Measurements from ENCODE around the gene KRT17. TPM values are rescaled to one million over a fixed set of nuclear protein-coding genes. Genes with fewer than 3 reads are reported as not detected.
"Not testable (repeated sequence)": the region's sequence is repeated elsewhere in the genome, so short reads cannot be mapped to it uniquely, and the experiment has no call there.

KRT17 gene
- total RNA-seq, 1 experiment from 2014 or later = 8.5 TPM

- DNase-seq (ENCODE audit: low read depth) = no peak
These were observed 3.6 kb downstream of the KRT17 start for GRCh38 chr17:41620583-41621434.

- not testable (repeated sequence) for DNase-seq (ENCODE audit: low read depth)
These were observed 4.3 kb downstream of the KRT17 start for GRCh38 chr17:41619927-41620582.

GRCh38 chr17:41619036-41619926, 5.1 kb downstream of the KRT17 start:
- no peak for DNase-seq (ENCODE audit: low read depth)

- no peak for DNase-seq (ENCODE audit: low read depth)
These were observed 5.9 kb downstream of the KRT17 start for GRCh38 chr17:41618341-41619035.

- DNase-seq (ENCODE audit: low read depth) = no peak
These were observed 6.7 kb downstream of the KRT17 start for GRCh38 chr17:41617698-41618097.

GRCh38 chr17:41617136-41617535, 7.2 kb downstream of the KRT17 start:
- no peak for DNase-seq (ENCODE audit: low read depth)

GRCh38 chr17:41616486-41616885, 7.9 kb downstream of the KRT17 start:
- not testable (repeated sequence) for DNase-seq (ENCODE audit: low read depth)

GRCh38 chr17:41615454-41615853, 8.9 kb downstream of the KRT17 start:
- DNase-seq (ENCODE audit: low read depth) = peak; percentile 42

- DNase-seq (ENCODE audit: low read depth) = not testable (repeated sequence)
These were observed 9.6 kb downstream of the KRT17 start for GRCh38 chr17:41614767-41615166.

GRCh38 chr17:41614098-41614497, 10.3 kb downstream of the KRT17 start:
- DNase-seq (ENCODE audit: low read depth) = no peak

- DNase-seq (ENCODE audit: low read depth) = no peak
These were observed 10.9 kb downstream of the KRT17 start for GRCh38 chr17:41613277-41614082.

- DNase-seq (ENCODE audit: low read depth) = peak; percentile 92
These were observed 11.8 kb downstream of the KRT17 start, which contains the start of gene KRT16 for GRCh38 chr17:41612376-41613160. TSS of gene KRT16 (minus strand) at chr17:41612767. CDS start at chr17:41612688, 79 bp downstream.

- DNase-seq (ENCODE audit: low read depth) = no peak
These were observed 13.3 kb downstream of the KRT17 start for GRCh38 chr17:41610965-41611640.

- not testable (repeated sequence) for DNase-seq (ENCODE audit: low read depth)
These were observed 14.3 kb downstream of the KRT17 start for GRCh38 chr17:41610061-41610517.

GRCh38 chr17:41606930-41607329, 17.4 kb downstream of the KRT17 start:
- not testable (repeated sequence) for DNase-seq (ENCODE audit: low read depth)

GRCh38 chr17:41602524-41602923, 21.9 kb downstream of the KRT17 start:
- DNase-seq (ENCODE audit: low read depth) = peak; percentile 7

GRCh38 chr17:41600318-41600717, 24.1 kb downstream of the KRT17 start:
- DNase-seq (ENCODE audit: low read depth) = no peak

GRCh38 chr17:41599680-41600079, 24.7 kb downstream of the KRT17 start:
- DNase-seq (ENCODE audit: low read depth) = no peak

- no peak for DNase-seq (ENCODE audit: low read depth)
These were observed 28.8 kb downstream of the KRT17 start for GRCh38 chr17:41595585-41595984.

All from M059J (cell line).